ENCODE data around the gene TRIM46.

TRIM46 gene

DNA sequence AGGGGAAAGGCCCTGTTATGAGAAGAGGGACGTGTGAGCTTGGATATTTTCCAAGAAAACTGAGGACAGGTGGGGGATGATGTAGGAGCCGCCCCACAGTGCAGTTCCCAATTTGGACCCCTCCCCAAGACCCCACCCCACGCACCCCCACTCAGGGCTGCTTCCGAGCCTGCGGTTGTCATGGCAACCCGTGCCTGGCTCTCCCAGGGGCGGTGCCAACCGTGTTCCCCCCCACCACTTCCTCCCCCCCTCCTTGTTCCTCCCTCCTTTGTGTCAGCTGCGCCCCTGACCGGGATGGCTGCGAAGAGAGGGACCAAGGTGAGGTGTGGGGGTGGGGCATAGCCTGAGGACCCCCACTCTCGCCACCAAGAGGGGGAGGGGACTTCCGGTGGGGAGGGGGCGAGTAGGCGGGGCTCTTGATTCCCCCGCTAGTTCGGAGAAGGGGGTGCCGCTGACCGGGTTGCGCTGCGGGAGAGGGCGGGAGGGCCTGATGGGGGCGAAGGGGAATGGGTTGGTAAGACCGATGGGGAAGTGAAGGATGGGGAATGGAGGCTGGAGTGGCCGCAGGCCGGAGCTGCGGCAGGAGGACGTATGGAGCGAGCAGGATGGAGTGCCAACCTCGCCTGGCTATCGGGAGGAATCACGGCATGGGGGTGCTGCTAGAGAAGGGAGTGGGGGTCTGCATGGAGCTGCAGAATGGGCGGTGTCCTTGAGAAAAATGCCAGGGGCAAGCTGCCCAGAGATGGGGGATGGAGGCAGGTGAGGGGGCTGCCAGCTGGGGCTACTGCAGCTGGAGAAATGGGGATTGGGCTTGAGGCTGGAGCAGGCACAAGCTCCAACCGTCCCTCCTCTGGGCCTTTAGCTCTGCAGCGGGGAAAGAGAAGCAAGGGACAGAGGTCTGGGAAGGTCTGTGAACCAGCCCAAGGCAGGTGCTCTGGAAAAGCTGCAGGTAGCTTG is 953 bp downstream of the TRIM46 start:
- DNase-seq, result peak; percentile 40

DNA sequence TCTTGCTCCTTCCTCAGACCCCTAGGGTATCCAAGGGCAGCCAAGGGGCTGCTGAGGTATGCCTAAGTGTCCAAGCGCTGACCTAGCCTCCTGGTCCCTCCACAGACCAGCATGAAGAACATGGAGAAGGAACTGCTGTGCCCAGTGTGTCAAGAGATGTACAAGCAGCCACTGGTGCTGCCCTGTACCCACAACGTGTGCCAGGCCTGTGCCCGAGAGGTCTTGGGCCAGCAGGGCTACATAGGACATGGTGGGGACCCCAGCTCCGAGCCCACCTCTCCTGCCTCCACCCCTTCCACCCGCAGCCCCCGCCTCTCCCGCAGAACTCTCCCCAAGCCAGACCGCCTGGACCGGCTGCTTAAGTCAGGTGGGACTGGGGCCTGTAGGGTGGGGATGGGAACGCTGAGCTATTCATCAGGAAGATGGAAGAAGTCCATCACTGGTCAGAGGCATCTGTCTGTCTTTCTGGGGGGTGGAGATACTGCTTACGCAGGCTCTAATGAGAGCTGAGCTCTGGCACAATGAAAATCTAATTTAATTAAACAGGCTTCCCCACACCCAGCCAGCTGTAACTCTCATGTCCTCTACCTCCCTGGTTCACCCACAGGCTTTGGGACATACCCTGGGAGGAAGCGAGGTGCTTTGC is 1.8 kb downstream of the TRIM46 start:
- DNase-seq, result no peak

DNA sequence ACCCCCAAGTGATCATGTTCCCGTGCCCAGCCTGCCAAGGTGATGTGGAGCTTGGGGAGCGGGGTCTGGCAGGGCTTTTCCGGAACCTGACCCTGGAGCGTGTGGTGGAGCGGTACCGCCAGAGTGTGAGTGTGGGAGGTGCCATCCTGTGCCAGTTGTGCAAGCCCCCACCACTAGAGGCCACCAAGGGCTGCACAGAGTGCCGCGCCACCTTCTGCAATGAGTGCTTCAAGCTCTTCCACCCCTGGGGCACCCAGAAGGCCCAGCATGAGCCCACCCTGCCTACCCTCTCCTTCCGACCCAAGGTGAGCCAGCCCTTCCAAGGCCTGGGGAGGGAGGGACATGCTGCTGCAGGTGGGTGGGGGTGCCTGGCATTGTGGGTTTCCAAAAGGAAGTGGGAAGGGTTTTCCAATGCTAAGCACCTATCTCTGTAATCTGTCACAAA is 2.3 kb downstream of the TRIM46 start:
- DNase-seq, result no peak

DNA sequence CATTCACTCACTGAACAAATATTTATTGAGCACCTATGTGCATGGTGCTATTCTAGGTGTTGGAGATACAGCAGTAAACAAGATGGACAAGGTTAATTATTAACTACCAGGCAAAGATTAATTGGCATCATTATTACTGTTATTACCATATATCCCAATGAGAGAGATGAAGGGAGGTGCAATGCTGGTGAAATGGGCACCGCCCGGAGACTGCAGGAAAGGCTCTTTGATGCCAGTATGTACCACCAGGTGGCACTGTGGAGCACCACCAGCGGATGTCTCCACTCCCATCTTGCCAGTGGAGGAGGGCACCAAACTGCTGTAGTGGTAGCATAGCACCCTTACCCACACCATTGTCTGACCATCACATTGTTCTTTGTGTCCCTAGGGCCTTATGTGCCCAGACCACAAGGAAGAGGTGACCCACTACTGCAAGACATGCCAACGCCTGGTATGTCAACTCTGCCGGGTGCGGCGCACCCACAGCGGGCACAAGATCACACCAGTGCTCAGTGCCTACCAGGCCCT is 3.0 kb downstream of the TRIM46 start:
- peak; percentile 46 for DNase-seq

DNA sequence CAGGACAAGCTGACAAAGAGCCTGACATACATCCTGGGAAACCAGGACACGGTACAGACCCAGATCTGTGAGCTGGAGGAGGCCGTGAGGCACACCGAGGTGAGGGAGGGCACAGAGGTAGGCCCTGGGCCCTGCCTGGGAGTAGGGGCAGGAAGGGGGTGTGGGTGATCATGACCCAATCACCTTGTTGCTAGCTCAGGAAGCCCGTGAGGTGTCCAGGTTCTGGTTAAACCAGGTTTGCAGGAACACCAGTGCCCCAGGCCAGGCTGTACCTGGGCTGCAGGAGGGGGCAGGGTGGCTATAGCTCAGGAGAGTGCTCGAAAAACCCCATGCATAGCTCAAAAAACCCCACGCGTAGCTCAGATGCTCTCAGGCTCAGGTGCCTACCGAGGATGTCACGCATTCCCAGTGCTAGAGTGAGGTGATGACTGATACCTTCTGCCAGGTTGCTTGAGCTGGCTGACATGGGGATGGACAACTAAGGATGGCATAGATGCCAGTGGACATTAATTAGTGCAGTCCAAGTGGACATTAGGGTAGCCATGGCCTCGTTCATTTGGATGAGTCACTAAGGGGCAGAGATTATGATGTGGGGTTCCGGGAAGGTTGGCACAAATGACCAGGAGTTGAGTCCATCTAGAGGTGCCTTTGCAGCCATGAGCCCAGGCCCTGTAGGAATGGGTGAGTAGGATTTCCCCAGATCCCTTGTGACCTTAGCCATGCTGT is 3.7 kb downstream of the TRIM46 start:
- DNase-seq, result no peak

DNA sequence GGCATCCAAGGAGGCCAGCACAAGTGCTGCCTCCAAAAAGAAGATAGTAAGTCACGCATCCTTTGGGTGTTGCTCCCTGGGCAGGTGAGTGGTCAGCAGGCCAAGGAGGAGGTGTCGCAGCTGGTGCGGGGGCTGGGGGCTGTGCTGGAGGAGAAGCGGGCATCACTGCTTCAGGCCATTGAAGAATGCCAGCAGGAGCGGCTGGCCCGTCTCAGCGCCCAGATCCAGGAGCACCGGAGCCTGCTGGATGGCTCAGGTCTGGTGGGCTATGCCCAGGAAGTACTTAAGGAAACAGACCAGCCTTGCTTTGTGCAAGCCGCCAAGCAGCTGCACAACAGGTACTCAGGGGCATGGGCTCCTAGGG is 4.3 kb downstream of the TRIM46 start:
- no peak for DNase-seq

DNA sequence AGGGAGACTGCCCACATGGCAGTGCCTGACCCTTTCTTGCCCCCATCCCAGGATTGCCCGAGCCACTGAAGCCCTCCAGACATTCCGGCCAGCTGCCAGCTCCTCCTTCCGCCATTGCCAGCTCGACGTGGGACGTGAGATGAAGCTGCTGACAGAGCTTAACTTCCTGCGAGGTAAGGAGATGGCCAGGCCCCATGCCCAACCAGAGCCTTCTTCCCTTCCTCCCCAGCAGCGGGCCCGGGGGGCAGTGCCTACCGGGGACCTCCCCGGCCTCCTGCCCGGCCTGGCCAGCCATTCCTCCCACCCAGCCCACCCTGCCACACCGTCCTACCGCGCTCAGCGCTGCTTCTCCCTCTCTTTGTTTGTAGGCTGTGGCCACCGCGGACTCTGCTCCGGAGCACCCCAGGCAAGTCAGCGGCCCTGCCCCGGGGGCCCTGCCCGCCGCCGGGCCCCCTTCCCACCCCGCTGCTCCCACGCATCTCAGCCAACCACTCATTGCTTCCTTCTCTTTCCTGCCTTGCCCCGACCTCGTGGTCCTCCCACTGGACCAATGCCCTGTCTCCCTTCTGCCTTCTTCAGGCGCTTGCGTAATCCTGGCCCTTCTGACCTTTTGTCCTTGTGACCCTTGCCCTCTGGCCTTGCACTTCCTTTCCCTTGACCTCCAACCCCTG is 4.9 kb downstream of the TRIM46 start:
- DNase-seq, result no peak

DNA sequence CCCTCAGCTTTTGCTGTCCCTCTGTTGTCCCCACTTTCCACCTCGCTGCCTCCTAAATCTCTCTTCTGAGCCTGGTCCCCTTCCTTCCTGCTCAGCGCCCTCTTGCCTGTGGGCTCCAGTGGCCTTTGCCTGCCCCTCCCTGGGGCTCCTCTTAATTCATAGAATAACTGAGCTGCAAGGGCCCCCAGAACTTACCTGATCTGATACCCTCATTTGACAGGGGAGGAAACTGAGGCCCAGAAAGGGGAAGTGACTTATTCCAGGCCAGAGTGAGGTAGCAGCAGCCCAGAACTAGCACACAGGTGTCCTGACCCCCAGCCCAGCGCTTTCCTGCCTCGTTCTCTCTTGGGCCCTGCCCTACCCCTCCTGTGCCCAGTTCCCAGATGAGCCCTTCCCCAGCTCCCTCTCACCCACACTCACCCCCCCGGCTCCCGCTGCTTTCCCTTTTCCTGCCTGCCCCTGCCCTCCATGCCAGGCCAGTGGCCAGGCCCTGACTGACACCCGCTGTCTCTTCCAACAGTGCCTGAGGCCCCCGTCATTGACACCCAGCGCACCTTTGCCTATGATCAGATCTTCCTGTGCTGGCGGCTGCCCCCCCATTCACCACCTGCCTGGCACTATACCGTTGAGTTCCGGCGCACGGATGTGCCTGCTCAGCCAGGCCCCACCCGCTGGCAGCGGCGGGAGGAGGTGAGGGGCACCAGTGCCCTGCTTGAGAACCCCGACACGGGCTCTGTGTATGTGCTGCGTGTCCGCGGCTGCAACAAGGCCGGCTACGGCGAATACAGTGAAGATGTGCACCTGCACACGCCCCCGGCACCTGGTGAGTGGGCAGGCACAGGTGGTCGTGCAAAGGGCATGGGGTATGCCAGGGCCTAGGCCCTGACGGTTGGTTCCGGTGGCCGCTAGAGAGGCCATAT is 5.7 kb downstream of the TRIM46 start:
- DNase-seq, result no peak

DNA sequence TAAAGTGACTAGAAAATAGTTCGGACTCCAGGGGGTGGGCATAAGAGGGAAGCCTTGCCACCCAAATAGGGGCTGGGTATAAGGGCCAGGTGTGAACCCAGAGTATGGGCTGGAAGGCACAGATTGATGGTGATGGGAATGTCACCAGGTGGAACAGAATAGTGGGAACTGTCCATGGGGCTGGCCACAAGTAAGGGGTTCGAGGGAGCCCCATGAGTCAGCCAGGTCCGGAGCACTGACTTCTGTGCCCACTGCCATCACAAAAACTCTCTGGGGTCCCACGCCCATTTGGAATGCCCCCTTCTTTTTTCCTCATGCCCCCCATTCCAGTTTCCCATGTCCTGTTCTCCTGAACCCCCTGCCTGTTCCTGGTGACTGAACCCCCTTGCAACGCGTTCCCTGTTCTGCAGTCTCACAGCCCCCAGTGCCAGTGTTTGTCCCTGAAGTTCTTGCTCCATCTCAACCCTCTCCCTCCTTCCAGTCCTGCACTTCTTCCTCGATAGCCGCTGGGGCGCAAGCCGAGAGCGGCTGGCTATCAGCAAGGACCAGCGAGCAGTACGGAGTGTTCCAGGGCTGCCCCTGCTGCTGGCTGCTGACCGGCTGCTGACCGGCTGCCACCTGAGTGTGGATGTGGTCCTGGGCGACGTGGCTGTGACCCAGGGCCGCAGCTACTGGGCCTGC is 7.9 kb downstream of the TRIM46 start:
- DNase-seq, result no peak

DNA sequence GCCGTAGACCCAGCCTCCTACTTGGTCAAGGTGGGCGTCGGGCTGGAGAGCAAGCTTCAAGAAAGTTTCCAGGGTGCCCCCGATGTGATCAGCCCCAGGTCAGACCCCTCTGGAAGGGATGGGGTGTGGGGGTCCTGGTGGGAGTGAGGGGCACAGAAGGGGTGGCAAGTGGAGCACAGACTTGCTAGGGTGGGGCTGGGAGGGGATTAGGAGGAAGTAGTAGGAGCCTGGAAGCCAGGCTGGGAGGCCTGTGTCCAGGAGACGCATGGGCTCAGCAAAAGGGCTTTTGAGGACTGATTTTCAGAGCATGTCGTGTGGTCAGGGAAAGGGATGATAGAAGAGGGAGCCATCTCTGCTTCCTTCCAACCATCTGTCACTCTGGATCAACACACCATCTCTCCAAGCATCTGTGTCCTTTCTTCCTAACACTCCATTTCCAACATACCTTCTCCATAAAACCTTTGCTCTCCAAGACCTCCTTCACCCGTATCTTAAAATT is 8.5 kb downstream of the TRIM46 start:
- DNase-seq, result no peak

DNA sequence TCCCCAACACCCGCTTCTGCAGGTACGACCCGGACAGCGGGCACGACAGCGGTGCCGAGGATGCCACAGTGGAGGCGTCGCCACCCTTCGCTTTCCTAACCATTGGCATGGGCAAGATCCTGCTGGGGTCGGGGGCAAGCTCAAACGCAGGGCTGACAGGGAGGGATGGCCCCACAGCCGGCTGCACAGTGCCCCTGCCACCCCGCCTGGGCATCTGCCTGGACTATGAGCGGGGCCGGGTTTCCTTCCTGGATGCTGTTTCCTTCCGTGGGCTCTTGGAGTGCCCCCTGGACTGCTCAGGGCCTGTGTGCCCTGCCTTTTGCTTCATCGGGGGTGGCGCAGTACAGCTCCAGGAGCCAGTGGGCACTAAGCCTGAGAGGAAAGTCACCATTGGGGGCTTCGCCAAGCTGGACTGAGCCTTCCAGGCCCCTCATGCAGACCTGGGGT is 10.1 kb downstream of the TRIM46 start:
- DNase-seq, result no peak

DNA sequence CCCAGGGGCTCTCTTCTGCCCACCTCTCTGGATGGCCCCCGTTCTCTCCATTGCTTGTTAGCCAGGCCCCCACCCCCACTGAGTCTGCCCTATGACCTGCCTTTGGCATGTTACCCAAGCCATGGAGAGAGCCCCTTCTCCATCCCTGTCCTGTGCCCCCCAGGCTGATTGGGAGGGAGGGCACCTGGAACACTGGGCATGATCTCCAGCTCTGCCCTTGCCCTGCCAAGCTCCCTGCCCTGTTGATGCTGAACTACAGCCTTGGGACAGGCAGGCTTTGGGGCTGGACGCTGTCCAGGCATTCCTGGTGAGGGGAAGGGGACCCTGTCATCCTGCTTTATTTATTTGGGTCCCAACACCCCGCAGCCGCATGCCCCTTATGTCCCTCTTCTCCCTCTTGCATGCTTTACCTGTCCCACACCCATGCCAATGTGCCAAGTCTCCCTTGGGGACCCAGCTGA is 10.7 kb downstream of the TRIM46 start:
- DNase-seq, result no peak

DNA sequence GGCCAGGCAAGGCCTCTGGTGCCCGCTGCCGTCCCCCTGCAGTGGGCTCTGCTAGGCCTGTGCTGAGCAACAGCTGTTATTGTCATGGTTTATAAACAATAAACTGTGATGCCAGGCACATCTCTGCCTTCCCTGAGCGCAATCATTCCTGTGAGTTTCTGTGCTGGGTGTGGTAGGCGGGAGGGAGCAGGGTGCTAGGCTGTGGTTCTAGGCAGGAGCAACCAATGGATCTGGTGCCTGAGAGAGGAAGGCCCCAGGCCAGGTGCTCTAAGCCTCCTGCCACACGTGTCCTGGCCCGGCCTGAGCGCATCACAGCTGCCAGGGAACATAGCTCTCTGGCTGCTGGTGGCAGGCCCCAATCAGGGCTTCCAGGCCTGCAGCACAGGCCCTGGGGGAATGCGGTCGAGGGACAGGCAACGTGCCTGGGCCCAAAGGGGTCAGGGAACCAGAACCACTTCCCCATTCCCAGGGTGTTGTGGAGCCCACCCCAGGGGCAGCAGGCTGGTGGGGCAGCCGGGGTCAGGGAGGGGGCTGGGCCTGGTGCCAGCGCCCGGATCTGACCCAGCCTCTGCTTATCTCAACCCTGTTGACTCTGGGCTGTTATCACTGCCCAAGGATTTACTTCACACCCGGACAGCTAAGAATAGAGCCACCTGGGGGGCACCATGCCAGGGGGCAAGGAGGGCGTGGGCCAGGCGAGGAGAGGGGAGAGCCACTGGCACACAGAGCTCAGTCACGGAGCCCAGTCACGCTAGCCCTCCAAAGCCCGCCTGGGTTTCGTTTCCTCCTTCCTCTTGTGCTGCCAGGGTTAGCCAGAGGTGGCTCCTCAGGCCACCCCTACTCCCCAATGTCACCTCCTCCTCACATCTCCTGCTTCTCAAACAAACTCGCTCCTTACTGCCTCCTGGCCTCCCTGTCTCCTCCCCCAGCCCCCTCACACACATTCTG is 11.5 kb downstream of the TRIM46 start:
- no peak for DNase-seq

DNA sequence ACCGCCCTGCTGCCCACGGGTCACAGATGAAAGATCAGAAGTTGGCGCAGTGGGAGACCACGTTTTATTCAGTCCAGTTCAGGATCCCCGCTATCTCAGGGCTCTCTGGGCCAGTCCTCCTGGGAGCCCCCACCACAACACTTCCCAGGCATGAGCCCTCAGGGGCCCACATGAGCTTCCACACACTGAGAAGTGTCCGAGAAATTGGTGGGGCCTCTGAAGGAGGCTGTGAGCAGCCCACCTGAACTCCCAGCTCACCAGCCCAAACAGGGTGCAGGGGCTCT is 12.1 kb downstream of the TRIM46 start:
- no peak for DNase-seq

DNA sequence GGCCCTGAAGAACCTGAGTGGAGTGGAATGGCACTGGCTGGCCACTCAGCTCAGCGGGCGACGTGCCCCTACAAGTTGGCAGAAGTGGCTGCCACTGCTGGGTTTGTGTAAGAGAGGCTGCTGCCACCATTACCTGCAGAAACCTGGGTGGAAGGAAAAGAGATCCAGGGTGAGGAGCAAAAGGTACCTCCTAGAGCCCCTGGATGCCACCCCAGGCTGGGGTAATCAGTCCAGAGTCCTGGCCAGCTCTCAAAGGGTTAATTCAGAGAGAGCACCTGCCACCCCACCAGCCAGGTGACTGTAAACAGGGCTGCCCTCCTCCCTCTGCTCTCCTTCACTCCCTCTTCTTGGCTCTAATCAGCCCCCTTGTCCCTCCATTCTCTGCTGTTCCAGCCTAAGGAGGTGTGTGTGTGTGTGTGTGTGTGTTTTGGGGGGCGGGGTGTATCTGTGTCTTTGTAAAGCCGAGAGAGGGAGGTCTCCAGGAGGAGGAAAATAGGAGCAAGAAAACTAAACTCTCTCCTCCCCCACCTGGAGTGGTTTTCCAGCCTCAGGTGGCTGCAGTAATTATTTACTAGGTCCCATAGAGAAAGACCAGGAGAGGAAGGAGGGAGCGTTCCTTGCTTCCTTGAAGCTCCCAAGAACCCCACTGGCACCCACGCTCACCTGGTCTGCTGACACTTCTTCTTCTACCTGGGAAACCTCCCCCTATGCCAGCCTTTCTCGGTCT is 12.6 kb downstream of the TRIM46 start:
- DNase-seq, result peak; percentile 52

DNA sequence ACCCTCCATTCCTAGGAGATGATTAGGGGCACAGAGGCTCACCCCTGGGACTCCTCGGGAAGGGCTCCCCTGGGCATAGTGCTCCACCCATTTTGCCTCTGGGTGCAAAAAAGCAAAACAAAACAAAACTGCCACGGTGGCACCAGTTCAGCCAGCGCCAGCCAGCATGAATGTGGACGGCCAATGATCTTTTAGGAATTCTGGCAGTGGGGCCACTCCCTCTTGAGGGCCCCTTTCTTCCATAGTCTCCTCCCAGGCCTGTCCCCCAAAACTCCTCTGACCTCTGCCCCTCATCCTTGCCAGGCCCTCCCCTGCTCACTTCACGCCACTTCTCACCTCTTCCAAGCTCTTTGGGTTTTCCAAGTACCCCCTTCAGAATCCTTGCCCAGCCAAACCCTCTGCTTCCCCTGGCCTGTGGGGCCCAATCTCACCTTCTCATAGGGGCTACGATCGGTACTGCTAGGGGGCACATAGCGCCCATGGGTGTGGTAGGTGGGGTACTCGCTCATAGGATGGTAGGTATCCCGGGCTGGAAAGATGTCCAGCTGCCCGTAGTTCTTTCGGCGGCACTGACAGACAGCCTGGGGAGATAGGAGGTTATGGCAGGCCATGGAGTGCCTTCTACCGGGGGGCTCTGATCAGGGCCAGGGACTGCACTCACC is 13.3 kb downstream of the TRIM46 start:
- DNase-seq, result no peak

DNA sequence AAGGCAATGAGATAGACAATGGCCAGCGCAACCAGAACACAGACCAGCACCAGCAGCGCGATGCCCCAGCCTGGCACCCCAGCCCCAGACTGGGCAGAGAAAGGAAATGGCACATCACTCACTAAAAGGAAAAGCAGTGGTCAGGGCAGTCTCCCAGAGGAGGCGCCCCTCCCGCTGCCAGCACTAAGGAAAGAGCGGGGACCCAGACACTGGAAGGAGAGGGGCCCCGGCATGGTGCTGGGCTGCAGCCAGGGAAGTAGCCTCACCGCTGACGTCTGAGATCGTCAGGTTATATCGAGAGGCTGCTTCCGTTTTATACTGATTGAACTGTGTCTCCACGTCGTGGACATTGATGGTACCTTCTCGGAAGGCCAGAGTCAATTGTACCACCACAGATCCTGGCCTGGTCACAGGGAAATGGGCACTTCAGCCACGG is 13.8 kb downstream of the TRIM46 start:
- no peak for DNase-seq

DNA sequence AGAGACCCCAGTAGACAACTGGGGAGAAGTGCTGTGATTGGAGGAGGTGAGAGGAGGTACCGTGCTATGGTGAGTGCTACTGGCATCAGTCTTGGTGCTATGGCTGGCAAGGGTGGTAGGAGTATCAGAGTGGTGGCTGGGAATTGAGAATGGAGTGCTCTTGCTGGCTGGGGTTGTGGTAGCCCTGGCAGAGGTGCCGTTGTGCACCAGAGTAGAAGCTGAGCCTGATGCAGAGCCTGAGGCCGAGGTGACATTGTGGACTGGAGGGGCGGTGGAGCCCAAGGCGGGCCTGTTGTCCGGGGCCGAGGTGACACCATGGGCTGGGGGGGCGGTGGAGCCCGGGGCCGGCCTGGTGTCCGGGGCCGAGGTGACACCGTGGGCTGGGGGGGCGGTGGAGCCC is 14.6 kb downstream of the TRIM46 start:
- DNase-seq, result no peak

Measured in NCI-H187 treated with DMSO at 0.1 percent for 48 hours (cell line).